Measurements from ENCODE around the gene PCBP4.

DNA sequence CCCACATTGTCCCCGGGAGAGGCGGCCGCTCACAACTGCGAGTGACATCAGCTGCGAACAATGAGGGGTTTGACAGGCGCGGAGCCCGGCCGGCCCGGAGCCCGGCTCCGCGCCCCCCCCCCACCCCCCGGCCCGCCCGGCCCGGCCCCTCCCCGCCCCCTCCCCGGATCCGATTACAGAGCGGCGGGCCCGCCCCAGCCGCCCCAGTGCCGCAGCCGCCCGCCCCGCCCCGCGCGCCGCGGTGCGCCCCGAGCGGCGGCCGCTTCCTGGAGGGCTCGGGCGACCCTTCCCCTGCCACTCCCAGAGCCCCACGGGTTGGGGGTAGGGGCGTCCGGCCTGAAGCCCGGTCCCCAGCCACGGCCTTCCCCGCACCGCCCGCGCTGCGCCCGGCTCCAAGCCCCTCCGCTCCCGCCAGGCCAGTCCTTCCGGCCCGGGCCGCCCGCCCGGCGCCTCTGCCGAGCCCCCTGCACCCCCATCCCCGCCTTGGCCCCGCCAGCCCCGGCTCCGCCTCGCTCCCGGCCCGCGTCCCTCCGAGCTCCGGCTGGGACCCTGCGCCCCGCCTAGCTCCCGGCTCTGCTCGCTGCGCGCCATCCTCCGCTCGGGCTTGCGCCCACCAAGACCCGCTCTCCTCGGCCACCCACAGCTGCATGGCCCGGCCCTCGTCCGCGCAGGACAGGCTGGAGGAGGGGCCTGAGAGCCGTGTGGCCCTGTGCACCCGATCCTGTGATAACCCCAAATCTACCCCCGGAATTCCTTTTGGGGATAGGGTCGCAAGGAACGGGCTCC is at the start of gene PCBP4:
- TF ChIP-seq POLR2AphosphoS5 (IDR thresholded peaks at IDR 0.05; ENCODE audit: low read depth, low read length) (no peak), POLR2A (IDR thresholded peaks at IDR 0.05; ENCODE audit: low read depth, low read length) (no peak), TAF1 (IDR thresholded peaks at IDR 0.05; ENCODE audit: borderline replicate concordance, low read depth, low read length) (no peak)
